Measurements from ENCODE around the gene F7. TPM values are rescaled to one million over a fixed set of nuclear protein-coding genes. Genes with fewer than 3 reads are reported as not detected.

F7 gene
- total and polyA plus RNA-seq, 2 of the 4 experiments (the other 2 are of a cell fraction), result under 0.01 to 0.07 TPM

- no TSS peak for BruUV-seq (replicated peaks)
- Histone ChIP-seq H4K91ac (ENCODE audit: insufficient read depth, low read depth, low read length) (no peak overlapping the region), H3K36me3 (ENCODE audit: control insufficient read depth, insufficient read depth, low read length) (no peaks in the 10 kb centered on the region), H3K79me1 (ENCODE audit: low read depth in 1 of 2, low read length in 2 of 2) (no peaks in the 10 kb centered on the region), H2BK120ac (ENCODE audit: low read depth, low read length) (no peak overlapping the region), H2AFZ (replicated peaks; ENCODE audit: low read length, poor library complexity) (no peak overlapping the region), H3K9me3 (ENCODE audit: control insufficient read depth, insufficient read depth, low read length) (no peaks in the 10 kb centered on the region; the same call in 1 of the 2 replicates), H3K23ac (ENCODE audit: low read depth, low read length) (no peak overlapping the region), H3K27ac (ENCODE audit: insufficient read depth, low read length) (no peak overlapping the region), H3K4me2 (ENCODE audit: low read depth, low read length) (no peak overlapping the region), H4K8ac (ENCODE audit: low read depth in 2 of 2, low read length in 2 of 2) (no peak overlapping the region), H2AK5ac (ENCODE audit: low read depth, low read length) (no peak overlapping the region), H3K14ac (replicated peaks; ENCODE audit: low read depth, low read length) (no peak overlapping the region), H4K5ac (ENCODE audit: low read depth, low read length) (no peak overlapping the region), H2BK5ac (ENCODE audit: low read depth, low read length, poor library complexity, severe bottlenecking) (no peak overlapping the region), H2BK15ac (ENCODE audit: low read depth, low read length) (no peak overlapping the region), H2BK20ac (ENCODE audit: low read depth, low read length) (no peak overlapping the region), H2AK9ac (replicated peaks; ENCODE audit: low read depth, low read length, poor library complexity) (no peak overlapping the region), H3K4me1 (ENCODE audit: control insufficient read depth, insufficient read depth, low read length) (no peaks in the 10 kb centered on the region; the same call in 1 of the 2 replicates), H3K9ac (ENCODE audit: low read depth, low read length) (no peak overlapping the region), H3K18ac (ENCODE audit: low read depth, low read length) (no peak overlapping the region), H3K56ac (ENCODE audit: extremely low read depth, insufficient read depth, low read length) (no peak overlapping the region), H4K20me1 (ENCODE audit: insufficient read depth, low read length) (no peaks in the 10 kb centered on the region), H3K27me3 (ENCODE audit: control insufficient read depth, insufficient read depth, low read length) (peaks cover 48% of the 10 kb centered on the region), H3K4me3 (ENCODE audit: insufficient read depth, low read depth, low read length) (no peak overlapping the region), H3K9me1 (ENCODE audit: insufficient read depth, low read length) (no peaks in the 10 kb centered on the region), H3K4ac (ENCODE audit: low read depth, low read length) (no peak overlapping the region)
- 93% methylated on average over 21 of the region's 25 CpGs; no CpG with 5 or more reads in 1 of the 2 experiments for WGBS, 2 experiments (ENCODE audit: extremely low coverage in 2 of 2, insufficient read length in 1 of 2)
- ATAC-seq (ENCODE audit: low read depth) (no peak), DNase-seq (no peak)
- CTCF ChIA-PET, result interaction anchor here (0.5 kb wide), 1 partner anchor 123 kb away, joined by 3 read pairs; no protein-coding TSS in a partner anchor
- TF ChIP-seq CHD1 (IDR thresholded peaks at IDR 0.05; ENCODE audit: low read depth, low read length) (no peak), RCOR1 (IDR thresholded peaks at IDR 0.05; ENCODE audit: insufficient replicate concordance, low read length) (no peak), ELK1 (IDR thresholded peaks at IDR 0.05; ENCODE audit: borderline replicate concordance, low read depth, low read length) (no peak), FOS (IDR thresholded peaks at IDR 0.05; ENCODE audit: low read depth, low read length) (no peak), MAFK (IDR thresholded peaks at IDR 0.05; ENCODE audit: low read depth, low read length) (no peak), SMC3 (IDR thresholded peaks at IDR 0.05; ENCODE audit: low read depth, low read length) (no peak), CEBPB (IDR thresholded peaks at IDR 0.05; ENCODE audit: low read depth, low read length) (no peak), MXI1 (IDR thresholded peaks at IDR 0.05; ENCODE audit: borderline replicate concordance, low read depth, low read length) (no peak), NFE2L2 (IDR thresholded peaks at IDR 0.05; ENCODE audit: low read depth, low read length) (no peak), MAZ (IDR thresholded peaks at IDR 0.05; ENCODE audit: borderline replicate concordance, low read depth, low read length) (no peak), POLR2A (IDR thresholded peaks at IDR 0.05; ENCODE audit: low read depth, low read length) (no peak)
- in situ Hi-C loops (cut with MboI; ENCODE audit: low sequenced_read_pairs), result no loop called here
- intact Hi-C loops (cut with micrococcal nuclease), result no loop called here
- dilution Hi-C loops (cut with HindIII; ENCODE audit: low sequenced_read_pairs, unreplicated experiment), result no loop called here
- POLR2A ChIA-PET (ENCODE audit: unreplicated experiment), result no interaction called here
These were observed 21.3 kb upstream of the F7 start for GRCh38 chr13:113084094-113084942.
